Neural cell (in vitro differentiated cells): Measurements from ENCODE around the gene ZFPM1. TPM values are rescaled to one million over a fixed set of nuclear protein-coding genes. Genes with fewer than 3 reads are reported as not detected.

Experiments used
- H2AFZ ChIP-seq: fragments of 200-600, 300-800 bp; sonication (generic), shearing (Covaris generic); 2 replicates; pipeline ENCODE4 v1.6.0; 2014; ENCODE audit warnings: low read depth, mild to moderate bottlenecking, antibody characterized with exemption, low read length, moderate library complexity
- H3F3A ChIP-seq: fragments of 200-600 bp; shearing (Covaris generic); 2 replicates; pipeline ENCODE4 v1.6.1; 2016; ENCODE audit warnings: mild to moderate bottlenecking, moderate library complexity, mixed read lengths, antibody characterized with exemption, low read length; ENCODE audit not compliant: insufficient read depth, poor library complexity, severe bottlenecking
- H3K27ac ChIP-seq: fragments of 200-600, 300-800 bp; sonication (generic), shearing (Covaris generic); 2 replicates; pipeline ENCODE4 v1.5.1; 2014; ENCODE audit warnings: mild to moderate bottlenecking, low read length, moderate library complexity
- H3K27me3 ChIP-seq: fragments of 300-800, 200-600 bp; sonication (generic), shearing (Covaris generic); 2 replicates; pipeline ENCODE4 v1.6.0; 2014; ENCODE audit warnings: mild to moderate bottlenecking, low read depth, low read length, moderate library complexity; ENCODE audit not compliant: insufficient read depth
- H3K36me3 ChIP-seq: fragments of 300-800, 200-600 bp; sonication (generic), shearing (Covaris generic); 2 replicates; pipeline ENCODE4 v1.5.1; 2014; ENCODE audit warnings: mild to moderate bottlenecking, antibody characterized with exemption, low read length, moderate library complexity; ENCODE audit not compliant: insufficient read depth
- H3K4me2 ChIP-seq: fragments of 300-800, 200-600 bp; sonication (generic), shearing (Covaris generic); 2 replicates; pipeline ENCODE4 v1.6.0; 2014; ENCODE audit warnings: mild to moderate bottlenecking, low read length
- H3K4me3 ChIP-seq: fragments of 300-800, 200-600 bp; sonication (generic), shearing (Covaris generic); 2 replicates; pipeline ENCODE4 v1.5.1; 2014; ENCODE audit warnings: mild to moderate bottlenecking, low read length, moderate library complexity
- H3K79me2 ChIP-seq: fragments of 200-600 bp; shearing (Covaris generic); replicated peaks from 2 replicates; pipeline ENCODE4 v1.6.0; 2014; ENCODE audit warnings: mild to moderate bottlenecking, low read length, moderate library complexity; ENCODE audit not compliant: insufficient read depth
- H3K9ac ChIP-seq: fragments of 300-800, 200-600 bp; sonication (generic), shearing (Covaris generic); 2 replicates; pipeline ENCODE4 v1.6.1; 2016; ENCODE audit warnings: mild to moderate bottlenecking, low read length, mixed read lengths
- H3K9me2 ChIP-seq: fragments of 200-600 bp; shearing (Covaris generic); 2 replicates; pipeline ENCODE4 v1.6.1; 2016; ENCODE audit warnings: mild to moderate bottlenecking, low read length, mixed read lengths; ENCODE audit not compliant: insufficient read depth
- H3K9me3 ChIP-seq: fragments of 200-600, 300-800 bp; sonication (generic), shearing (Covaris generic); 2 replicates; pipeline ENCODE4 v1.6.1; 2016; ENCODE audit warnings: mild to moderate bottlenecking, mixed run types, low read length, moderate library complexity, mixed read lengths
- H4K20me1 ChIP-seq: fragments of 200-600 bp; shearing (Covaris generic); 2 replicates; pipeline ENCODE4 v1.6.1; 2016; ENCODE audit warnings: mild to moderate bottlenecking, mixed run types; ENCODE audit not compliant: insufficient read depth
- CTCF ChIP-seq: fragments of 450-650 bp; IDR thresholded peaks from 2 replicates; pipeline ENCODE4 v1.5.1; 2014; ENCODE audit warnings: antibody characterized with exemption, mild to moderate bottlenecking, moderate library complexity; ENCODE audit not compliant: poor library complexity, severe bottlenecking
- EP300 ChIP-seq: fragments of 450-650 bp; conservative IDR thresholded peaks from 2 replicates; pipeline ENCODE4 v1.6.1; 2014; ENCODE audit warnings: antibody characterized with exemption, mild to moderate bottlenecking, moderate library complexity; ENCODE audit not compliant: poor library complexity, severe bottlenecking
- EZH2 ChIP-seq: fragments of 200-600, 300-800 bp; shearing (Covaris generic), sonication (generic); IDR thresholded peaks from 2 replicates; pipeline ENCODE4 v1.6.1; 2014; ENCODE audit warnings: antibody characterized with exemption, low read length, borderline replicate concordance, mild to moderate bottlenecking; ENCODE audit not compliant: insufficient read depth, poor library complexity, severe bottlenecking
- MXI1 ChIP-seq: fragments of 450-650 bp; conservative IDR thresholded peaks from 2 replicates; pipeline ENCODE4 v1.6.1; 2014; ENCODE audit warnings: antibody characterized with exemption, mild to moderate bottlenecking; ENCODE audit not compliant: poor library complexity, severe bottlenecking
- POLR2AphosphoS5 ChIP-seq: IDR thresholded peaks from 2 replicates; pipeline ENCODE4 v1.6.1; 2012
- RAD21 ChIP-seq: fragments of 450-650 bp; conservative IDR thresholded peaks from 2 replicates; pipeline ENCODE4 v1.6.1; 2014; ENCODE audit warnings: antibody characterized with exemption, mild to moderate bottlenecking, moderate library complexity
- REST ChIP-seq: IDR thresholded peaks from 2 replicates; pipeline ENCODE4 v1.6.1; 2012; ENCODE audit warnings: borderline replicate concordance
- SMC3 ChIP-seq: fragments of 450-650 bp; conservative IDR thresholded peaks from 2 replicates; pipeline ENCODE4 v1.6.1; 2014; ENCODE audit warnings: antibody characterized with exemption, mild to moderate bottlenecking, moderate library complexity; ENCODE audit not compliant: poor library complexity
- TAF1 ChIP-seq: IDR thresholded peaks from 2 replicates; pipeline ENCODE4 v1.6.1; 2012; ENCODE audit warnings: low read depth
- polyA plus RNA-seq: library from polyadenylated mRNA; depleted of rRNA; stranded (reverse); fragments of >200 nt; gene quantifications from 2 replicates; pipeline ENCODE4 v1.2.3, GENCODE V29; 2014

ZFPM1 gene
- polyA plus RNA-seq, 1 donor from 2014 or later, result 0.41 TPM

GRCh38 chr16:88434746-88435145 is 18.3 kb upstream of the ZFPM1 start:
- H3K4me3 ChIP-seq, result no peak overlapping the region
- H3K27me3 ChIP-seq, result peaks cover 23% of the 10 kb centered on the region
- TF ChIP-seq CTCF (no peak), MXI1 (no peak), EP300 (no peak), POLR2AphosphoS5 (no peak), RAD21 (no peak), EZH2 (no peak), TAF1 (no peak), REST (no peak), SMC3 (no peak)
- no peaks in the 10 kb centered on the region for H3K9me2 ChIP-seq
- no peak overlapping the region for H3K4me2 ChIP-seq
- H3K36me3 ChIP-seq, result no peaks in the 10 kb centered on the region
- H3K79me2 ChIP-seq, result no peaks in the 10 kb centered on the region
- H3K27ac ChIP-seq, result no peak overlapping the region
- H2AFZ ChIP-seq, result no peak overlapping the region
- no peaks in the 10 kb centered on the region for H3F3A ChIP-seq
- H3K9ac ChIP-seq, result no peak overlapping the region
- no peaks in the 10 kb centered on the region for H4K20me1 ChIP-seq
- no peaks in the 10 kb centered on the region for H3K9me3 ChIP-seq

- Histone ChIP-seq H3F3A (no peaks in the 10 kb centered on the region), H3K9me2 (no peaks in the 10 kb centered on the region), H3K27me3 (peaks cover 16% of the 10 kb centered on the region), H3K79me2 (no peaks in the 10 kb centered on the region), H3K27ac (no peak overlapping the region), H3K4me3 (no peak overlapping the region), H3K9me3 (no peaks in the 10 kb centered on the region), H2AFZ (no peak overlapping the region), H3K36me3 (no peaks in the 10 kb centered on the region), H3K4me2 (no peak overlapping the region), H4K20me1 (no peaks in the 10 kb centered on the region), H3K9ac (no peak overlapping the region)
- TF ChIP-seq RAD21, result no peak
- TF ChIP-seq MXI1, result no peak
- TF ChIP-seq EP300, result no peak
- TF ChIP-seq TAF1, result no peak
- TF ChIP-seq CTCF, result no peak
- TF ChIP-seq POLR2AphosphoS5, result no peak
- TF ChIP-seq EZH2, result no peak
- no peak for TF ChIP-seq REST
- TF ChIP-seq SMC3, result no peak
Measured at GRCh38 chr16:88435437-88436355, 17.4 kb upstream of the ZFPM1 start.
